KMS-11 (cell line): ENCODE data around the gene PEX6.
A peak's percentile ranks its signal among the peaks of the same experiment; 100 is the strongest.

ENCODE experiments used
- H2AFZ ChIP-seq: fragments of 200-600 bp; sonication (generic); 2 replicates; pipeline ENCODE4 v1.6.1; 2016; ENCODE audit warnings: antibody characterized with exemption, mixed run types, low read depth
- H3K27ac ChIP-seq: fragments of 200-600 bp; sonication (generic); 2 replicates; pipeline ENCODE4 v1.6.1; 2016; ENCODE audit warnings: mild to moderate bottlenecking, mixed run types
- H3K27me3 ChIP-seq: fragments of 200-600 bp; sonication (generic); 2 replicates; pipeline ENCODE4 v1.6.1; 2017; ENCODE audit warnings: mild to moderate bottlenecking, low read depth, mixed run types, moderate library complexity; ENCODE audit not compliant: insufficient read depth
- H3K36me3 ChIP-seq: fragments of 200-600 bp; sonication (generic); 2 replicates; pipeline ENCODE4 v1.6.1; 2017; ENCODE audit warnings: mild to moderate bottlenecking, mixed run types; ENCODE audit not compliant: insufficient read depth
- H3K4me1 ChIP-seq: fragments of 200-600 bp; sonication (generic); 2 replicates; pipeline ENCODE4 v1.6.1; 2016; ENCODE audit warnings: mild to moderate bottlenecking, low read depth, mixed run types; ENCODE audit not compliant: poor library complexity, severe bottlenecking
- H3K4me2 ChIP-seq: fragments of 200-600 bp; sonication (generic); 2 replicates; pipeline ENCODE4 v1.7.0; 2016; ENCODE audit warnings: mild to moderate bottlenecking, mixed run types
- H3K4me3 ChIP-seq: fragments of 200-600 bp; sonication (generic); IDR thresholded peaks from 2 replicates; pipeline ENCODE4 v1.6.1; 2017; ENCODE audit warnings: low read depth, low read length, mixed read lengths; ENCODE audit not compliant: insufficient read depth
- H3K79me2 ChIP-seq: fragments of 200-600 bp; sonication (generic); 2 replicates; pipeline ENCODE4 v1.6.1; 2016; ENCODE audit warnings: low read depth, mixed run types; ENCODE audit not compliant: insufficient read depth
- H3K9ac ChIP-seq: fragments of 200-600 bp; sonication (generic); 2 replicates; pipeline ENCODE4 v1.6.1; 2016; ENCODE audit warnings: mild to moderate bottlenecking, mixed run types
- H4K20me1 ChIP-seq: fragments of 200-600 bp; sonication (generic); 2 replicates; pipeline ENCODE4 v1.6.1; 2016; ENCODE audit warnings: mild to moderate bottlenecking, mixed run types; ENCODE audit not compliant: insufficient read depth
- CTCF ChIP-seq: fragments of 200-600 bp; sonication (generic); conservative IDR thresholded peaks from 2 replicates; pipeline ENCODE4 v1.6.1; 2017; ENCODE audit warnings: low read depth, mild to moderate bottlenecking, antibody characterized with exemption, low read length, moderate library complexity, mixed read lengths

Gene PEX6, protein sequence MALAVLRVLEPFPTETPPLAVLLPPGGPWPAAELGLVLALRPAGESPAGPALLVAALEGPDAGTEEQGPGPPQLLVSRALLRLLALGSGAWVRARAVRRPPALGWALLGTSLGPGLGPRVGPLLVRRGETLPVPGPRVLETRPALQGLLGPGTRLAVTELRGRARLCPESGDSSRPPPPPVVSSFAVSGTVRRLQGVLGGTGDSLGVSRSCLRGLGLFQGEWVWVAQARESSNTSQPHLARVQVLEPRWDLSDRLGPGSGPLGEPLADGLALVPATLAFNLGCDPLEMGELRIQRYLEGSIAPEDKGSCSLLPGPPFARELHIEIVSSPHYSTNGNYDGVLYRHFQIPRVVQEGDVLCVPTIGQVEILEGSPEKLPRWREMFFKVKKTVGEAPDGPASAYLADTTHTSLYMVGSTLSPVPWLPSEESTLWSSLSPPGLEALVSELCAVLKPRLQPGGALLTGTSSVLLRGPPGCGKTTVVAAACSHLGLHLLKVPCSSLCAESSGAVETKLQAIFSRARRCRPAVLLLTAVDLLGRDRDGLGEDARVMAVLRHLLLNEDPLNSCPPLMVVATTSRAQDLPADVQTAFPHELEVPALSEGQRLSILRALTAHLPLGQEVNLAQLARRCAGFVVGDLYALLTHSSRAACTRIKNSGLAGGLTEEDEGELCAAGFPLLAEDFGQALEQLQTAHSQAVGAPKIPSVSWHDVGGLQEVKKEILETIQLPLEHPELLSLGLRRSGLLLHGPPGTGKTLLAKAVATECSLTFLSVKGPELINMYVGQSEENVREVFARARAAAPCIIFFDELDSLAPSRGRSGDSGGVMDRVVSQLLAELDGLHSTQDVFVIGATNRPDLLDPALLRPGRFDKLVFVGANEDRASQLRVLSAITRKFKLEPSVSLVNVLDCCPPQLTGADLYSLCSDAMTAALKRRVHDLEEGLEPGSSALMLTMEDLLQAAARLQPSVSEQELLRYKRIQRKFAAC

GRCh38 chr6:42978839-42979522, at the start of gene PEX6:
PEX6 (minus strand) TSS chr6:42979181; CDS start chr6:42979150, 31 bp downstream.
- Histone ChIP-seq H2AFZ (peak within 1 kb of the TSS; percentile 97), H3K27me3 (no peaks in the 10 kb centered on the region)
- TF ChIP-seq CTCF = no peak

DNA sequence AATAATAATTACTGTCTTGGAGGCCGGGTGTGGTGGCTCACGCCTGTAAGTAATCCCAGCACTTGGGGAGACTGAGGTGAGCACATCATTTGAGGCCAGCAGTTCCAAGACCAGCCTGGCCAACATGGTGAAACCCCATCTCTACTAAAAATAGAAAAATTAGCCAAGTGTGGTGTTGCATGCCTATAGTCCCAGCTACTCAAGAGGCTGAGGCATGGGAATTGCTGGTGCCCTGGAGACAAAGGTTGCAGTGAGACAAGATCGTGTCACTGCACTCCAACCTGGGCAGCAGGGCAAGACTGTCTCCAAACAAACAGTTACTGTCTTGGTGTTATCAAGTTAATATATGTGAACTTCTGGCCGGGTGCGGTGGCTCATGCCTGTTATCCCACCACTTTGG, 47.4 kb upstream of the PEX6 start:
- Histone ChIP-seq H4K20me1 (no peaks in the 10 kb centered on the region), H2AFZ (no peak overlapping the region), H3K4me2 (no peak overlapping the region), H3K4me1 (peaks cover 8% of the 10 kb centered on the region), H3K79me2 (peaks cover 29% of the 10 kb centered on the region), H3K4me3 (no peak overlapping the region), H3K36me3 (0 out of 2 replicates have a peak, but pooled peaks cover 6% of the 10 kb centered on the region), H3K27ac (no peak overlapping the region), H3K9ac (no peak overlapping the region), H3K27me3 (no peaks in the 10 kb centered on the region)
- TF ChIP-seq CTCF = no peak

More at GRCh38 chr6:42978839-42979522, at the start of gene PEX6:
- Histone ChIP-seq H3K27ac (peak within 1 kb of the TSS; percentile 72), H3K79me2 (peaks cover 11% of the 10 kb centered on the region), H3K4me2 (peak within 1 kb of the TSS; percentile 95), H3K9ac (peak within 1 kb of the TSS; percentile 91), H3K36me3 (no peaks in the 10 kb centered on the region), H3K4me3 (no peak within 1 kb of the TSS), H3K4me1 (peaks cover 14% of the 10 kb centered on the region), H4K20me1 (no peaks in the 10 kb centered on the region)

DNA sequence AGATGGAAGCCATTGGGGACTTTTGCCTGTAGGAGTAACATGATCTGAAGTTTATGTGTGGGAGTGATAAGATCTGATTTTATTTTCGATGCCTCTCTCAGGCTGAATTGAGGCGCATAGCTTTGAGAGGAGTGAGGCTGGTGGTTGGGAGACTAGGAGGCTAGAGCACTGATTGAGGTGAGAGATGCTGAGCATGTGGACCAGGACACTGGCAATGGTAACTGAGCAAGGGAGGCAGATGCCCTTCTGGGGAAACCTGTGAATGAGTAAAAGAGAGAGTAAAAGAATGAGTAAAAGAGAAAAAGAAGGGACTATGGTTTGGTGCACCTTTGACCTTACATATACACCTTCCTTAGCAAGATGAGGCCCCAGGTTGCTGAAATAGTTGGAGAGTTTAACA, 45.5 kb upstream of the PEX6 start:
- H3K27me3 ChIP-seq = no peaks in the 10 kb centered on the region
- H3K4me2 ChIP-seq = no peak overlapping the region
- H4K20me1 ChIP-seq = no peaks in the 10 kb centered on the region
- no peak overlapping the region for H3K27ac ChIP-seq
- no peak overlapping the region for H2AFZ ChIP-seq
- H3K9ac ChIP-seq = no peak overlapping the region
- H3K4me3 ChIP-seq = no peak overlapping the region
- H3K36me3 ChIP-seq = 0 out of 2 replicates have a peak, but pooled peaks cover under 1% of the 10 kb centered on the region
- peaks cover 29% of the 10 kb centered on the region for H3K79me2 ChIP-seq
- TF ChIP-seq CTCF = no peak
- peaks cover 25% of the 10 kb centered on the region for H3K4me1 ChIP-seq
